ENCODE data around the gene DIRAS3.

- TF ChIP-seq POLR2A (IDR thresholded peaks at IDR 0.05) (no peak), CTCF (IDR thresholded peaks at IDR 0.05) (no peak)
Observed at GRCh38 chr1:68093737-68094136, 43.3 kb upstream of the DIRAS3 start.
